K562 (cell line): ENCODE measurements around the gene AZU1. TPM values are rescaled to one million over a fixed set of nuclear protein-coding genes. Genes with fewer than 3 reads are reported as not detected.

ENCODE experiments used
- ARID1B ChIP-seq: fragments of 450-650 bp; IDR thresholded peaks from 2 replicates; pipeline ENCODE4 v1.6.1; 2016; ENCODE audit warnings: antibody characterized with exemption, mild to moderate bottlenecking, inconsistent platforms
- BCOR ChIP-seq: fragments of 450-650 bp; IDR thresholded peaks from 2 replicates; pipeline ENCODE4 v1.6.1; 2016
- CCNT2 ChIP-seq: IDR thresholded peaks from 2 replicates; pipeline ENCODE4 v1.6.1; 2011; ENCODE audit warnings: borderline replicate concordance, low read depth, mild to moderate bottlenecking, moderate library complexity, mixed read lengths, low read length; ENCODE audit not compliant: insufficient read length; ENCODE audit errors: extremely low read depth
- FIP1L1 ChIP-seq: fragments of 200-400 bp; formaldehyde crosslinking; IDR thresholded peaks from 2 replicates; pipeline ENCODE4 v1.6.1; 2018; ENCODE audit warnings: mild to moderate bottlenecking, low read depth, low read length; ENCODE audit not compliant: poor library complexity, severe bottlenecking
- NCOA2 ChIP-seq, 2 experiments: fragments of 450-650 bp; IDR thresholded peaks; 2 replicates each; pipeline ENCODE4 v1.6.1; 2018; ENCODE audit warnings: mild to moderate bottlenecking in 2 of 2, moderate library complexity in 1 of 2; ENCODE audit not compliant: partially characterized antibody in 2 of 2
- NR3C1 ChIP-seq: sonication (generic); formaldehyde crosslinking; IDR thresholded peaks from 2 replicates; pipeline ENCODE4 v1.8.1; 2022; ENCODE audit warnings: missing genetic modification reagents
- POLR2G ChIP-seq: fragments of 200-400 bp; formaldehyde crosslinking; IDR thresholded peaks from 2 replicates; pipeline ENCODE4 v1.6.1; 2017; ENCODE audit warnings: low read depth, mild to moderate bottlenecking, antibody characterized with exemption, low read length, moderate library complexity
- RBFOX2 ChIP-seq: fragments of 200-400 bp; formaldehyde crosslinking; IDR thresholded peaks from 2 replicates; pipeline ENCODE4 v1.6.1; 2017; ENCODE audit warnings: low read depth, mild to moderate bottlenecking, low read length, moderate library complexity
- RBM22 ChIP-seq: fragments of 200-400 bp; formaldehyde crosslinking; IDR thresholded peaks from 2 replicates; pipeline ENCODE4 v1.6.1; 2018; ENCODE audit warnings: low read length, low read depth; ENCODE audit not compliant: poor library complexity, severe bottlenecking
- SAFB ChIP-seq: fragments of 200-400 bp; formaldehyde crosslinking; IDR thresholded peaks from 2 replicates; pipeline ENCODE4 v1.6.1; 2017; ENCODE audit warnings: low read depth, low read length, borderline replicate concordance
- SRSF7 ChIP-seq: fragments of 200-400 bp; formaldehyde crosslinking; optimal IDR thresholded peaks from 2 replicates; pipeline ENCODE3; 2017; ENCODE audit warnings: mild to moderate bottlenecking, low read depth, low read length
- XRCC3 ChIP-seq: fragments of 450-650 bp; IDR thresholded peaks from 2 replicates; pipeline ENCODE4 v1.6.1; 2017; ENCODE audit warnings: mild to moderate bottlenecking, moderate library complexity
- ZFPM2 ChIP-seq: fragments of 250-450 bp; sonication (Bioruptor Pico); IDR thresholded peaks from 2 replicates; pipeline ENCODE4 v1.5.1; 2022; ENCODE audit warnings: mild to moderate bottlenecking
- polyA plus RNA-seq, 8 experiments: library from polyadenylated mRNA; depleted of rRNA in 4 of 8; stranded (reverse) in 5 of 8; unstranded in 3 of 8; fragments of >200 nt; fragmentation: Nextera tagmentation in 2 of 8; fragmentation: Illumina TruSeq in 1 of 8; extraction: Ambion mirVana in 2 of 8; extraction: Trizol in 1 of 8; gene quantifications; 2 replicates each; pipeline versions ENCODE4 v1.2.1 to v1.2.3, GENCODE V29; 2011 to 2014; ENCODE audit warnings: inconsistent platforms in 1 of 8, missing spikeins in 1 of 8
- total RNA-seq, 7 experiments: library from RNA; depleted of rRNA in 6 of 7; stranded (reverse); fragments of >200 nt in 6 of 7; fragmentation: Illumina TruSeq in 2 of 7; extraction: Trizol in 2 of 7; gene quantifications; 2 replicates each; pipeline versions ENCODE4 v1.2.1 to v1.2.3, GENCODE V29; 2011 to 2021; ENCODE audit warnings: low replicate concordance in 1 of 7
- TF ChIP-seq, protein P1 (sequence below): fragments of 250-450 bp; sonication (Bioruptor Pico); IDR thresholded peaks from 2 replicates; pipeline ENCODE4 v1.4.0; 2020; ENCODE audit warnings: mild to moderate bottlenecking, moderate library complexity
- TF ChIP-seq, protein P2 (sequence below): fragments of 450-650 bp; IDR thresholded peaks from 2 replicates; pipeline ENCODE4 v1.6.1; 2016; ENCODE audit warnings: antibody characterized with exemption
- TF ChIP-seq, protein P3 (sequence below): sonication (generic); formaldehyde crosslinking; IDR thresholded peaks from 2 replicates; pipeline ENCODE4 v1.8.1; 2023; ENCODE audit warnings: mild to moderate bottlenecking, missing genetic modification reagents

Gene AZU1
- total and polyA plus RNA-seq, 9 of the 15 experiments (the other 6 are each of a cell fraction or from before 2014, with no cell fraction given), result 0.29 to 1.9 (median 0.59) TPM; not detected in 3

DNA sequence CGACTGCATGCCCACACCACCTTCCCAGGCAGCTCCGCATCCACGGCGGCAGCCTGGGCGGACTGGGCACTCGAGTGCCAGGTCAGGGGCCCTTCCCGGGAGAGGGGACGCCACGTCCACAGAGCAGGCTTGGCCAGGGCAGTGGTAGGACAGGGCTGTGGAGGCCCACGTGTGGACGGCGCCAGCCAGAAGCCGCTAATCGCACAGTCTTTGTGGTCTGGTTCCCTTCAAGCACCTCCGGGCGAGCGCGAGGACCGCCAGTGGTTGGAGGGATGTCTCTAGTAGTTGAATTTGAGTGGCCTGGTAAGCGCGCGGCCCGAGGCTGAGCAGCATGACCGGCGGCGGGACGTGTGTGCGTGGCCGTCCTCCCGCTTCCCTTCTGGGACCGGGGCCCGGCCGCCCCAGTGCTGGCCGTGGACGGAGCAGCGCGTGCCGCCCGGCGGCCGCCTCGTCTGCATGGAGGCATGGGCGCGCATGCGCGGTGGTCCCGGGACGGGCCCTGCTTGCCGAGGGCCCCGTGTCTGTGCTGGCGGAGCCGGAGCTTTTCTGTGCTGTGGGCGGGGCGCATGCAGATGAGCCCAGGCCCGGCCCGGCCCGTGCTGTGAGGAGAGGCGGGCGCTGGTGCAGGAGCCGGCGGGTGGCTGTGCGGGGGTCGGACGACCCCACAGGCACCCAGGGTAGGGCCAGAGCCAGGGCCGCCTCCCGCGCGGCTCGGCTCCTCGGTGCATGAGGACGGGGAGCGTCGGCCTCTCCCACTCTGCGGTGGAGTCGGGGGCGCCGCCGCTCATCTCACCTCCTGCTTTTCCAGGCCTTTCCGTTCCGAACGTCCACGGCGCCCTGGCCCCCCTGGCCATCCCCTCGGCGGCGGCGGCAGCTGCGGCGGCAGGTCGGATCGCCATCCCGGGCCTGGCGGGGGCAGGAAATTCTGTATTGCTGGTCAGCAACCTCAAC, 21.8 kb upstream of the AZU1 start (continued):
- TF ChIP-seq BCOR (no peak), NR3C1 (no peak), CCNT2 (peak; percentile 54), FIP1L1 (peak; percentile 37), RBM22 (peak; percentile 92), SRSF7 (no peak), POLR2G (peak; percentile 75), ARID1B (no peak), ZFPM2 (CRISPR knock-in tag) (no peak), XRCC3 (no peak), SAFB (peak; percentile 38; the same call in 1 of the 2 replicates), RBFOX2 (peak; percentile 74), NCOA2 (IDR thresholded peaks at IDR 0.05; ENCODE audit: partially characterized antibody in 2 of 2) (no peak)
- TF ChIP-seq, protein P1, sequence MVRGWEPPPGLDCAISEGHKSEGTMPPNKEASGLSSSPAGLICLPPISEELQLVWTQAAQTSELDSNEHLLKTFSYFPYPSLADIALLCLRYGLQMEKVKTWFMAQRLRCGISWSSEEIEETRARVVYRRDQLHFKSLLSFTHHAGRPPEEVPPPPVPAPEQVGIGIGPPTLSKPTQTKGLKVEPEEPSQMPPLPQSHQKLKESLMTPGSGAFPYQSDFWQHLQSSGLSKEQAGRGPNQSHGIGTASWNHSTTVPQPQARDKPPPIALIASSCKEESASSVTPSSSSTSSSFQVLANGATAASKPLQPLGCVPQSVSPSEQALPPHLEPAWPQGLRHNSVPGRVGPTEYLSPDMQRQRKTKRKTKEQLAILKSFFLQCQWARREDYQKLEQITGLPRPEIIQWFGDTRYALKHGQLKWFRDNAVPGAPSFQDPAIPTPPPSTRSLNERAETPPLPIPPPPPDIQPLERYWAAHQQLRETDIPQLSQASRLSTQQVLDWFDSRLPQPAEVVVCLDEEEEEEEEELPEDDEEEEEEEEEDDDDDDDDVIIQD (CRISPR knock-in tag), result no peak
- TF ChIP-seq, protein P2, sequence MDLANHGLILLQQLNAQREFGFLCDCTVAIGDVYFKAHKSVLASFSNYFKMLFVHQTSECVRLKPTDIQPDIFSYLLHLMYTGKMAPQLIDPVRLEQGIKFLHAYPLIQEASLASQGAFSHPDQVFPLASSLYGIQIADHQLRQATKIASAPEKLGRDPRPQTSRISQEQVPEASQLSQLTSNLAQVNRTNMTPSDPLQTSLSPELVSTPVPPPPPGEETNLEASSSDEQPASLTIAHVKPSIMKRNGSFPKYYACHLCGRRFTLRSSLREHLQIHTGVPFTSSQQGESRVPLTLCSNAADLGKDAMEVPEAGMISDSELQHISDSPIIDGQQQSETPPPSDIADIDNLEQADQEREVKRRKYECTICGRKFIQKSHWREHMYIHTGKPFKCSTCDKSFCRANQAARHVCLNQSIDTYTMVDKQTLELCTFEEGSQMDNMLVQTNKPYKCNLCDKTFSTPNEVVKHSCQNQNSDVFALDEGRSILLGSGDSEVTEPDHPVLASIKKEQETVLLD, result no peak
- TF ChIP-seq, protein P3, sequence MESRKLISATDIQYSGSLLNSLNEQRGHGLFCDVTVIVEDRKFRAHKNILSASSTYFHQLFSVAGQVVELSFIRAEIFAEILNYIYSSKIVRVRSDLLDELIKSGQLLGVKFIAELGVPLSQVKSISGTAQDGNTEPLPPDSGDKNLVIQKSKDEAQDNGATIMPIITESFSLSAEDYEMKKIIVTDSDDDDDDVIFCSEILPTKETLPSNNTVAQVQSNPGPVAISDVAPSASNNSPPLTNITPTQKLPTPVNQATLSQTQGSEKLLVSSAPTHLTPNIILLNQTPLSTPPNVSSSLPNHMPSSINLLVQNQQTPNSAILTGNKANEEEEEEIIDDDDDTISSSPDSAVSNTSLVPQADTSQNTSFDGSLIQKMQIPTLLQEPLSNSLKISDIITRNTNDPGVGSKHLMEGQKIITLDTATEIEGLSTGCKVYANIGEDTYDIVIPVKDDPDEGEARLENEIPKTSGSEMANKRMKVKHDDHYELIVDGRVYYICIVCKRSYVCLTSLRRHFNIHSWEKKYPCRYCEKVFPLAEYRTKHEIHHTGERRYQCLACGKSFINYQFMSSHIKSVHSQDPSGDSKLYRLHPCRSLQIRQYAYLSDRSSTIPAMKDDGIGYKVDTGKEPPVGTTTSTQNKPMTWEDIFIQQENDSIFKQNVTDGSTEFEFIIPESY (CRISPR knock-in tag), result peak; percentile 56; the same call in 1 of the 2 replicates
